Measurements from ENCODE around the gene AP3B1.

The AP3B1 gene, protein sequence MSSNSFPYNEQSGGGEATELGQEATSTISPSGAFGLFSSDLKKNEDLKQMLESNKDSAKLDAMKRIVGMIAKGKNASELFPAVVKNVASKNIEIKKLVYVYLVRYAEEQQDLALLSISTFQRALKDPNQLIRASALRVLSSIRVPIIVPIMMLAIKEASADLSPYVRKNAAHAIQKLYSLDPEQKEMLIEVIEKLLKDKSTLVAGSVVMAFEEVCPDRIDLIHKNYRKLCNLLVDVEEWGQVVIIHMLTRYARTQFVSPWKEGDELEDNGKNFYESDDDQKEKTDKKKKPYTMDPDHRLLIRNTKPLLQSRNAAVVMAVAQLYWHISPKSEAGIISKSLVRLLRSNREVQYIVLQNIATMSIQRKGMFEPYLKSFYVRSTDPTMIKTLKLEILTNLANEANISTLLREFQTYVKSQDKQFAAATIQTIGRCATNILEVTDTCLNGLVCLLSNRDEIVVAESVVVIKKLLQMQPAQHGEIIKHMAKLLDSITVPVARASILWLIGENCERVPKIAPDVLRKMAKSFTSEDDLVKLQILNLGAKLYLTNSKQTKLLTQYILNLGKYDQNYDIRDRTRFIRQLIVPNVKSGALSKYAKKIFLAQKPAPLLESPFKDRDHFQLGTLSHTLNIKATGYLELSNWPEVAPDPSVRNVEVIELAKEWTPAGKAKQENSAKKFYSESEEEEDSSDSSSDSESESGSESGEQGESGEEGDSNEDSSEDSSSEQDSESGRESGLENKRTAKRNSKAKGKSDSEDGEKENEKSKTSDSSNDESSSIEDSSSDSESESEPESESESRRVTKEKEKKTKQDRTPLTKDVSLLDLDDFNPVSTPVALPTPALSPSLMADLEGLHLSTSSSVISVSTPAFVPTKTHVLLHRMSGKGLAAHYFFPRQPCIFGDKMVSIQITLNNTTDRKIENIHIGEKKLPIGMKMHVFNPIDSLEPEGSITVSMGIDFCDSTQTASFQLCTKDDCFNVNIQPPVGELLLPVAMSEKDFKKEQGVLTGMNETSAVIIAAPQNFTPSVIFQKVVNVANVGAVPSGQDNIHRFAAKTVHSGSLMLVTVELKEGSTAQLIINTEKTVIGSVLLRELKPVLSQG

DNA sequence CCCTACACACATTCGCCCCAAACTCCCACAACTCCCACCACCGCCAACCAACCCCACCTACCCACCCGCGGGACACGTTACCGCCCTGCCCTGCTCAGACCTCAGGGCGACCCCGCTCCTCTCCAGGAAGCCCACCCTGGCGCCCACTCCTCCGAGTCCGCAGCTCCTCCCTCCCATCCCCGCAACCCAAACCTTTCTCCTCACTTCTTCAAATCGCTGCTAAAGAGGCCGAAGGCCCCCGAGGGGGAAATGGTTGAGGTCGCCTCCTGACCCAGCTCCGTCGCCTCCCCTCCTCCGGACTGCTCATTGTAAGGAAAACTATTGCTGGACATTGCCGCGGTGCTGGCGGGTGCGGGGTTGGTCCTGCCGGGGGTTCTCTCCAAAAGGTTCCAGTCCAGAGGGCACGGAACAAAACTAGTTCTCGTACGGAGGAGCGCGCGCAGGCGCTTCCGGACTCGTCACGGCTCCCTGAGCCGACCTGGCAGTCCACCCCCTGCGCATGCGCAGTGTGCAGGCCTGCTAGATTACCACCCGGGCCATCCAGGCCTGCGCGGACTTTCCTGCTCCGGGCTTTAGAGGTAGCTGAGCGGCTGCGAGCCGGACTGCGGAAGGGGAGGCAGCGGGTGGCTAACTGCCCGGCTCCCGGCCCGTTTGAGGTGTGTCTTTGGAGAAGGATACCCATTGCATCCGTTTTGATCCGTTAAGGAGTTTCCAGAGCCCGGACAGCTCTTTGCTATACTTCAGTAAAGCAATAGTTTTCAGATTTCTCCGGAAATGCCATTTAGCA lies at the start of gene AP3B1:
Gene AP3B1 (minus strand): TSS at position 451 of the 787 bp plus-strand sequence. CDS start 119 bp downstream, at position 332.
- peak; percentile 100 for DNase-seq

DNA sequence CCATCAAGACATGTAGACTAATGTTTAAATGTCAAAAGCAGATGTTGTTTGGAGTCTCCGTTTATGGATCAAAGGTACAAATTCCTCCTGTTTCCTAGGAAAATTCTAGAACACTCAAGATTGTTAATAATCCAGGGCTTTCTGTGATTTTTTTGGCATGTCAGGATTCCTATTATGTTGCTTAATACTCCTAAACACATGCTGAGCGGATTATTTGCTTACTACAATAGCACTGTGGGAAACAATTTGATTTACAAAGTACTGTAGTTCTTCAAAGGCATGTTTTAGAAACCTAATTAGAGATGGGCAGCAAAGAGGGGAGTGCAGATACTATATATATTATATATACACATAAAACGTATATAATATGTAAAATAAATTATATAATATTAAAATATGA lies 46.9 kb upstream of the AP3B1 start:
- DNase-seq = peak; percentile 89

DNA sequence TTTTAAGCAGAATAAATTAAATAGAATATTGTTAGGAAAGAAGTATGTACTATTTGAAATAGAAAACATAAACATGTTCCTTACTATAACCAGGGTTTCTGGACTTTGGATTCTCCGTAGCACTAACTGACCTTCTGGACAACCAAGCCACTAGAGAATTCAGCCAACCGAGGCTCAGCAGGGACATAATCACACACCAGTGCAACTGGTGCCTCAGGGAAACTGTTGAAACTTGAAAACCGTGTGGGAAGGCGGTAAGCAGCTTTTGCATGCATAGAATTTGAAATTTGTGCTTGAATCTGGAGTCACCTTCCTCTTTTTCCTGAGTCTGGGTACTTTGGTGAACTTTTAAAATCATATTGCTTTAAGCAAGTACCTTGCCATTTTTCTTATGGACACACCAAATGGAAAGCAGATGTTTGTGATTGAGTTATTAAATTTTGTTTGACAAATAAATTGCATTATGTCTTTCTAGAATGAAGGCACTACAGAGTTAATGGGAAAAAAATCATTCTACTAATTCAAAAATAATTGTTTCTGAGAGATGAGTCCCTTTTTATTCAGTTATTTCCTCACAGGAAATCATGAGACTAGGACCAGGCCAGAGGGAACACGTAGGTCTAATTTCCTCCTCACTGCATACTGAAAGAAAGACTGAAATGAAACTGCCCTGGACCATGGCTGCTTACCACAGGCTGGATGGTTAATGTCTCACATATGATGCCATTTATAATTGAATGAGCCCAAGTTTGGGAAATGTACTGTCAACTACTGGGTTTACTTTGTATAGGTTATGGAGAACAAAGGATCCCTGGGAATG lies 45.3 kb upstream of the AP3B1 start:
- DNase-seq = no peak

DNA sequence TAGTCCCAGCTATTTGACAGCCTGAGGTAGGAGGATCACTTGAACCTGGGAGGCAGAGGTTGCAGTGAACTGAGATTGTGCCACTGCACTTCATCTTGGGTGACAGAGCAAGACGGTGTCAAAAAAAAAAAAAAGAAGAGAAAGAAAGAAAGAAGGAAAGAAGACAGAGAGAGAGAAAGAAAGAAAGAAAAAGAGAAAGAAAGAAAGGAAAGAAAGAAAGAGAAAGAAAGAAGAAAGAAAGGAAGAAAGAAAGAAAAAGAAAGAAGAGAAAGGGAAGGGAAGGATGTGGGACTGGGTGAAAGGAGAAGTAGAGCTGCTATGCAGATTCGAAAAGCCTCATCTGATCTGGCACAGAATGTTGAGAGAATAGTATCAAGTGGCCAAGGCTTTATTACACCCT lies 42.2 kb upstream of the AP3B1 start:
- no peak for DNase-seq

DNA sequence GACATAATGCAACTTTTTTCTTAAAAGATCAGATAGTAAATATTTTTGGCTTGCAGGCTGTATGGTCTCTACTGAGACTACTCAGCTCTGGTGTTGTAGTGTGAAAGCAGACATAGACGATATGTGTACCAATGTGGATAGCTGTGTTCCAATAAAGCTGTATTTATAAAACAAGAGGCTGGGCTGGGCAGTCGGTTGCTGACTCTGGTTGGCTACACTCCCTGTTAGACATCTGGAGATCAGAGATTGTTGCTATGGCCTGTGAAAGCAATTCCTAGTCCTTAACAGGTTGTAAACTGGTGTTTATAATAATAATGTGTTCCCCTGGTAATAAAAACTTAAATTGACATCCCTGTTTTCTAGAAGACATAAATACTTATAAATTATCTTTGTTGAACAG lies 41.5 kb upstream of the AP3B1 start:
- DNase-seq = no peak

DNA sequence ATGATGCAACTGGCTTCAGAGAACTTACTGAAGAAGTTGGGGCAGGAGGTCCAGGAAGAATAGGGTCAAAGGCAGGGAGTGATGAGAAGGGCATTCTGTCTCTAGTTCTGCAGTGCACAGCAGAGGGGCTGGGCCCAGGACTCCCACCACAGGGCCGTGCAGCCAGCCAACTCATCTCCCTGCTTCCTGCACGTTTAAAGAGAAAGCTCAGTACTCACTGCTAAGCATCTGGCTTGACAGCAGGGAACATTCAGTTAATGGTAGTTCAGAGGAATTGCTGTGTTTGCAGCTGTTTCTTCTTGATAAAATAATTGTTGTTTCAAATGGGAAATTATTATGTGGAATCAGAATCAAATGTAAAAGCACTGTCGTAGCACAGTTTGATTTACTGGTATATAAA lies 40.3 kb upstream of the AP3B1 start:
- peak; percentile 93 for DNase-seq

DNA sequence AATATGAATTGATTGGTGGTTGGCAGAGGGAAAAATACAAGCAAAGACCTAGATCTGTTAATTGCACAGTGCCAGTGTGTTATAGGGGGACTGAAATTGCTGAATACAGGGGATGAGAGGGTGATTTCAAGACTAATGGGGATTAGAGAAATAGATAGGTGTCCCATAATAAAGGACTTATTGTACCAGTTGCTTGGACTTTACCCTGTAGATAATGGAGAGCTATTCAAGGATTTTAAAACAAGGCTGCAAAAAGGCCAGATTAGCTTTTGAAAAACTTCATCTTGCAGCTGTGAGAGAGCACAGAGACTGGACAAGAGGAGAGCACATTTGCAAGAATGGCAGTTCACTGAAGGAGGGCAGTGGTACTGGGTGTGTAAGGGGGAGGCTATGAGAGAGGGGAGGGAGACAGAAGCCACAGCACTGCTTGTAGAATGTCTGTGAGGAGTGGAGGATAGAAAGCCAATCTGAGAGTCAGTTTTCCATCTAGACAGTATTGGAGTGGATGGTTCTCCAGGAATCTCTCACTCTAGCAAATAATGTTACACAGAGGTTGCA lies 37.1 kb upstream of the AP3B1 start:
- DNase-seq = no peak

DNA sequence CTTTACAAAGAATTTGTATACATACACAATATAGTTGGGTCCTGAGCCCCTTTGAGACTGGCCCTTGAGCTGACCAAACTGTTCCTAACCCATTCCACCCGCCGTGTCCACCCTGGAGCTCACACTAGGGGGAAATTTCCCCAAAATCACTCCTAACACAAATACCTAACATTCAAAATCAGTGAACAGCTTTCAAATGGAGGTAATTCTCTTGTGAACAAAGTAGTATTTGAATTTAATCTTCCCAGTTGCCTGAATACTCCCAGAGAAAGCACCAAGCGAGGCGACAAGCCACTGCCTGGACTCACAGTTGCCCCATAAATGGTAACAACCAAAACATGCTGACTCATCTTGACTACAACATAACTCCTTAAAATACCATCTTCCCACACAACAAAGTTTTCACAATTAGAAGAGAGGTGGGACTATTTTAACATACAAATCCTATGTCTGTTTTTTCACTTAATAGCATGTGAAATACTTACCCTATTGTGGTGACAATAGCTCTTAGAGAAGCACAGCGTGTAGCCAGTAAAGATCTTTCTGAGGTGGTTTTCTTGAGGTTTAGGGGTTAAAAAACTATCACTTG lies 34.2 kb upstream of the AP3B1 start:
- no peak for DNase-seq

DNA sequence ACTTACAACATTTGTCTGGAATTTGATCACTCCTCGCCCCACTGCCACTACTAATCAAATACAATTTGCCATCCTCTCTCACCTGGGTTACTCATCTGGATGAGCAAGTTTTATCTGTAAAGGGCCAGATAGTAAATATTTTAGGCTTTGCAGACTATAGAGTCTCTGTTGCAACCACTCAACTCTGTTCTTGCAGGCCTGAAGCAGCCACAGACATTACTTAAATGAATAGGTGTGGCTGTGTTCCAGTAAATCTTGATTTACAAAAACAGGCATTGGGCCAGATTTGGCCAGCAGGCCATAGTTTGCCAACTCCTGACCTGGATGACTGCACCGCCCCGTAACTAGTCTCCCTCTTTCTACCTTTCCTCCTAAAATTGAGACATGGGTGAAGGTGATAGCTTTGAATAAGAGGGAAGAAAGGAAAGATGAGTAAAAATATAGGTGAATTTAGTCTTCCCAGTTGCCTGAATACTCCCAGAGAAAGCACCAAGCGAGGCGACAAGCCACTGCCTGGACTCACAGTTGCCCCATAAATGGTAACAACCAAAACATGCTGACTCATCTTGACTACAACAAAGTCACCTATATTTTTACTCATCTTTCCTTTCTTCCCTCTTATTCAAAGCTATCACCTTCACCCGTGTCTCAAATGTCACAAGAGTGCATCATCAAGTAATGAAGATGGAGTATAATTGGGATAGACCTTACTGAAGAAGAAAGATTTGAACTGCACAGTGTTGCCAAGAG lies 33.4 kb upstream of the AP3B1 start:
- peak; percentile 12 for DNase-seq

DNA sequence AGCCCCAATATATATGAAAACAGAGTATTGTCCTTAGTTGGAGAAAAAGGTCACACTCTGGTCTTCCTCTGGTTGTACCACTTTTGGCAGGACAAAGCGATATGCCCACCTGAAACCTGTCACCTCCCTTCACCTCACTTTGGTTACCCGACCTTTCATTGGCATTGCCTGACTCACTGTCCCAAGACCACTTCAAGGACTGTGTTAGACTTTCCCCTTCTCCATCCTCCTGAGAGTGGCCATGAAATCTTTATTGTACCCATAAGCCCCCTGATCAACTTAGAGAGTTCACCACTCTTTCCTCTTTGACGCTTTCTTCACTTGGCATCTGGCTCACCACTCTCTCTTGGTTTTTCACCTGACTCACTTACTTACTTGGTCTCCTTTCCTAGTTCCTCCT lies 32.4 kb upstream of the AP3B1 start:
- DNase-seq = no peak

DNA sequence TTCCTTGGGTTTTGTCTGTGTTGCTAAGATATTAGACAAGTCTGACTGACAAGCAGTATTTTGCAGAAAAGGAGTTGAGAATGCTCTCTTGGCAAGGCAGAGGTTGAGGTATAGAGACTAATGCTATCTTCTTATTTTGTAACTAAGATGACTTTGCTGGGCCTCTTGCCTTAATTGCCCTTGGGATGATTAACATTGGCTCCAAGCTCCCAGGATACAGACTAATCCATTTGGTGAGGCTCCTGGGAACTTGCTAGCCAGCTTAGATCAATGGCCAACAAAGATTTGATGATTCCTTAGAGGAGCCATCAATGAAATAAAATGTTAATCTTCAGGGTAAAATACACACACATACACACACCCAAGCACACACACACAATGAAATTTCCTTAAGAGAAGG lies 28.7 kb upstream of the AP3B1 start:
- DNase-seq = no peak

DNA sequence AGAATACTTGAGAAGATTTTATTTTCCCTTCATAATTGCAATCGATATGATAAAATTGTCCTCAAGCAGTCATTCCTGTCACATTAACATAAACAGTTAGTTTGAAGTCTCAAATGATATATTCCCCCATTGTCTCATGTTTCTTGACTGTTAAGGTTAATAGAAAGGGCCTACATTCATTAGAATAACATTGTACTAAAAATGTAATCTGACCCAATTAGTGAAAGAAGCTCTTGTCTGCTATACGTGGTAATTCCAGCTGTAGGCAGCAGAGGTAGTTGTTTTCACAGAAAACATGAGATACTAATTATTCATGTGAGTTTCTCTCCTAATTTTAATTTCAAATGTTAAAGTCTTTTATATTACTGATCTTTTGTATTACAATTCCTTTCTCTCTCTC lies 25.9 kb upstream of the AP3B1 start:
- peak; percentile 89 for DNase-seq

DNA sequence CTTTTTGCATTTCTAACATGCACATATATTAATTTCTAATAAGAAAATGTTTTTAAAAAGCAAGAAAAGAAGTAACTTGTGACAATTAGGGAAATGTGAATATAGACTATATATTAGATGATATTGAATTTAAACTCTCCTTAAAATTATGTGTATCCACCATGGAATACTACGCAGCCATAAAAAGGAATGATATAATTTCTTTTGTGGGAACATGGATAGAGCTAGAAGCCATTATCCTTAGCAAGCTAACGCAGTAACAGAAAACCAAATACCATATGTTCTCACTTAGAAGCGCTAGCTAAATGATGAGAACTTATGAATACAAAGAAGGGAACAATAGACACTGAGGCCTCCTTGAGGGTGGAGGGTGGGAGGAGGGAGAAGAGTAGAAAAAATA lies 23.8 kb upstream of the AP3B1 start:
- DNase-seq = no peak

DNA sequence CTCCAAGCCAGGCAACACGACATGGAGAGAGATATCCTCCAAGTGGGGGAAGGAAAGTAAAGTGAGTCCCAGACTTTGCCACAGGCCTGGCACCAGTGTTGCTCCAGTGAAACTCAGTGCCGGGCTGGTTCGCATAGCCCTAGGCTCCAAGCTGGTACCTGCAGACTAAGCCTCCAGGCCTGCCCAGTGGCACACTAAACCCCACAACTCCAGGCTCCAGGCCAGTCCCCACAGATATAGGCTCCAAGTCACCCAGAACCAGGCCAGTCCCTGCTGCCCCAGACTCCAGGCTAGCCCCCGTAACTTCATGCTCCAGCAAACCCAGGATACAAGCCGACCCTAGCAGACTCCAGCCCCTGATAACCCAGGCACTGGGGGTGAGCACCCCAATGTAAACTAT lies 23.0 kb upstream of the AP3B1 start:
- DNase-seq = no peak

DNA sequence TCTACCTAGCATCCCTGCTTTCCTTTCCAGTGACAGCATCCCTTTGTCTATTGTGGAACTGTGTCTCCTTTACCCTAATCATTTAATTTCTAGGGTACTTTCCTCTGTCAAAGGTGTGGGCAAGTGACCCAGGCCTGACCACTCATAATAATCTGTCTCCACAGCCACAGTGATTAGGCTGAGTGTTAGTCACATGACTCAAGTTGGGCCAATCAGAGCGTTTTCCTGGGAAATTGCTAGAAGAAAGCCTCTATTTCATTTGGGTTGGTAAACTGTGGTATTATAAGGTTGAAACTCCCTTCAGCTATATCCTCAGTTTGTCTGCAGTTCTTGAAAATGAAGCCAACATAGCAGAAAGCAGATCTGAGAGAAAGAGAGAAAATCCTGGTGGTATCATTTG lies 14.2 kb upstream of the AP3B1 start:
- DNase-seq = no peak

DNA sequence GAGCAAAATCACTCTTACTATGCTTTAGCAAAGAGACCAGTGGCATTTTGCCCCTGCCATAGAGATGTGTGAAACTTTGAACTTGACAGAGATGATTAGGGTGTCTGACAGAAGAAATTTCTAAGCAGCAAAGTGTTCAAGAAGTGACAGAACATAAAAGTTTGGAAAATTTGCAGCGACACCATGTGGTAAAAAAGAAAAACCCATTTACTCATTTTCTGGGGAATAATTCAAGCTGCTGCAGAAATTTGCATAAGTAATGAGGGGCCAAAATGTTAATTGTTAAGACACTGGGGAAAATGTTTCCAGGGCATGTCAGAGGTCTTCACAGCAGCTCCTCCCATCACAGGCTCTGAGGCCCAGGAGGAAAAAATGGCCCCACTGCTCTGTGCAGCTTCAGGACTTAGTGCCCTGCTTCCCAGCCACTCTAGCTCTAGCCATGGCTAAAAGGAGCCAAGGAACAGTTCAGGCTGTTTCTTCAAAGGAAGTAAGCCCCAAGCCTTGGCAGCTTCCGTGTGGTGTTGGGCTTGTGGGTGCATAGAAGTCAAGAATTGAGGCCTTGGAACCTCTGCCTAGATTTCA lies 6.1 kb upstream of the AP3B1 start:
- no peak for DNase-seq

DNA sequence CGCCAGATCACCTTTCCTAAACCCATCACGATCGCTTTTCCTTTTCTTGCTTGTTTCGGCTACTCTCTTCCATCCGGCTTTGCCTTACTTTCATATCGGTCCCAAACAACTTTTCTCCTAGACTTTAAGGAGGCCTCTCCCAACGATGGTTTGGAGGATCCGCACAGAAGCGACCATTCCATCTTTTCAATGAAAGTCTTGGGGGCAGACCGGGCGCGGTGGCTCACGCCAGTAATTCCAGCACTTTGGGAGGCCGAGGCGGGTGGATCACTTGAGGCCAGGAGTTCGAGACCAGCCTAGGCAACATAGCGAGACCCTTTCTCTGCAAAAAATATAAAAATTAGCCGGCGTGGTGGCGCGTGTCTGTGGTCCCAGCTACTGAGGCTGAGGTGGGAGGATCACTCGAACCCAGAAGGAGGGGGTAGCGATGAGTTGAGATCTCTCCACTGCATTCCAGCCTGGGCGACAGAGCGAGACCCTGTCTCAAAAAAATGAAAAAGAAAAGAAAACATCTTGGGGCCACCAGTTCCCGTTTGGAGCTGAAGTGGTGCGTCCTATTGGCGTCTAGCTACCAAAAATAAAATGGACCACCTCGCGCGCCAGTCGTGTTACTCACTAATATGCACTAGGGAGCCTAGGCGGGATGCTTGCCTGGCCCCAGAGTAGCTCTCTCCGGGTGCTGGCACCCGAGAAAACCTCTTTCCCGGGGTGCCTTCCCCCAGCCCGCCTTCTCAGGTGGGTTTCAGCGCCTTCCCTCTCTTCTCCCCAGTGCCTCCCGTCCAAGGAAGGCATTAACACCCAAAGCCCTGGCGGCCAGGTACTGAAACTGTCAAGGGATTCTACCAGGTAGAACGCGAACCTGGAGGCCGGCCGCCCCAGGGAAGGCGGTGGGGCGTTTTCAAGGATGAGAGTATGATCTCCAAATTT lies 800 bp upstream of the AP3B1 start:
- peak; percentile 91 for DNase-seq

DNA sequence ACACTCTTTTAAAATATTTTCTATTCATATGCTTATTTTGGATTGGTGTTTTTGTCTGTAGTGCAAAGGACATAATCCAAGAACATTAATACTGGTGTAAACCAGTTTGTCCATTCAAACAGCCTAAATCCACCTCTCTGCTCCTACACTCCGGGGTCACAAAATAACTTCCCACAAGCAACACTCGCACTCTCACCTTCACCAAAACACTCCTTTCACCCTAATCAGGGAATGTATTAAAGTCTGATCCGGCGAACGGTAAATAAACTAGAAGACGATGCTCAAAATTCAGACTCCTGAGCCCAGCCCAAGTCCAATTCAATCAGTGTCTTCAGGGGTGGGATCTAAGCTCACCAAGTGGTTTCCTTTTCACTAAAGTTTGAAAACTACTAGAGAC lies 649 bp downstream of the AP3B1 start:
- DNase-seq = peak; percentile 58

DNA sequence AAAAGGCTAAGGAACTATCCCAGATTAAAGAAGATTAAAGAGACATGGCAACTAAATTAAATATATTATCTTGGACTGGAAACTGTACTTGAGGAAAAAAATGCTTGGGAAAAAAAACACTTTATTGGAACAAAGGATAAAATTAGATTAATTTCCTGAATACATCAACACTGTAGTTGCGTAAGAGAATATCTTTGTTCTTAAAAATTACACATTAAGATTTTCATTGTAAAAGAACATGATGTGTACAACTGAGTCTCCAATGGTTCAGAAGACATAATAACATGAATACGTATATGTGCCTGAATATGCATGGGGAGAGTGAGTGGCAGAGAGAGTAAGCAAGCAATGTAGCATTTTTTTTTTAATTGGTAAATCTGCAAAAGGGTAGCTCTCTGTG lies 2.8 kb downstream of the AP3B1 start:
- DNase-seq = no peak
